Suprapubic skin (tissue), 4 donors: ENCODE data around the gene FOXB2. TPM values are rescaled to one million over a fixed set of nuclear protein-coding genes. Genes with fewer than 3 reads are reported as not detected.

ENCODE experiments used
- DNase-seq, 2 donors: peaks; one replicate each; pipeline ENCODE4 v3.0.0-alpha.2; 2019; ENCODE audit warnings: low spot score in 2 of 2
- H3K27ac ChIP-seq: fragments of 200-600 bp; sonication (generic); one replicate; pipeline ENCODE4 v1.5.1; 2019
- H3K27me3 ChIP-seq: fragments of 200-600 bp; sonication (generic); one replicate; pipeline ENCODE4 v1.5.1; 2019
- H3K36me3 ChIP-seq: fragments of 200-600 bp; sonication (generic); one replicate; pipeline ENCODE4 v1.5.1; 2019
- H3K4me1 ChIP-seq: fragments of 200-600 bp; sonication (generic); one replicate; pipeline ENCODE4 v1.5.1; 2019
- H3K4me3 ChIP-seq: fragments of 200-600 bp; sonication (generic); one replicate; pipeline ENCODE4 v1.5.1; 2019; ENCODE audit warnings: mild to moderate bottlenecking
- H3K9me3 ChIP-seq: fragments of 200-600 bp; sonication (generic); one replicate; pipeline ENCODE4 v1.5.1; 2019
- CTCF ChIP-seq, 2 donors: fragments of 200-600 bp in 1 of 2; fragments of 450-650 bp in 1 of 2; sonication (generic) in 1 of 2; IDR thresholded peaks; one replicate each; pipeline ENCODE4 v1.5.1; 2016 to 2019; ENCODE audit warnings: antibody characterized with exemption in 2 of 2, mild to moderate bottlenecking in 1 of 2, moderate library complexity in 1 of 2
- EP300 ChIP-seq: sonication (generic); formaldehyde crosslinking; IDR thresholded peaks from one replicate; pipeline ENCODE4 v1.6.1; 2017; ENCODE audit warnings: antibody characterized with exemption
- POLR2A ChIP-seq, 2 donors: fragments of 450-650 bp; IDR thresholded peaks; one replicate each; pipeline ENCODE4 v1.6.1; 2017; ENCODE audit warnings: antibody characterized with exemption in 2 of 2, mild to moderate bottlenecking in 2 of 2, moderate library complexity in 2 of 2
- POLR2AphosphoS5 ChIP-seq, 3 donors: sonication (generic); formaldehyde crosslinking; IDR thresholded peaks; one replicate each; pipeline ENCODE4 v1.6.1; 2017; ENCODE audit warnings: antibody characterized with exemption in 3 of 3
- WGBS: methylation state at CpG from one replicate; pipeline ENCODE4 v1.1.5; 2018; 5-methylcytosine and 5-hydroxymethylcytosine counted together
- total RNA-seq, 4 donors: library from RNA; depleted of rRNA; stranded (reverse); fragments of >200 nt; gene quantifications; one replicate each; pipeline ENCODE4 v1.1.0, GENCODE V29; 2016

The FOXB2 gene
- total RNA-seq, 4 donors from 2014 or later = not detected

- Histone ChIP-seq H3K4me3 (no peak overlapping the region), H3K4me1 (peaks cover 23% of the 10 kb centered on the region), H3K9me3 (no peaks in the 10 kb centered on the region), H3K27ac (no peak overlapping the region), H3K36me3 (no peaks in the 10 kb centered on the region), H3K27me3 (peaks cover 97% of the 10 kb centered on the region)
- 49% methylated on average over 21 of the region's 21 CpGs for WGBS
- no peak for DNase-seq
- TF ChIP-seq EP300 (no peak), CTCF (IDR thresholded peaks at IDR 0.05) (no peak), POLR2AphosphoS5 (IDR thresholded peaks at IDR 0.05) (no peak), POLR2A (IDR thresholded peaks at IDR 0.05) (no peak)
Measured at GRCh38 chr9:77013206-77013931, 6.1 kb upstream of the FOXB2 start.

- no peak for DNase-seq
- H3K36me3 ChIP-seq = no peaks in the 10 kb centered on the region
- 20% methylated on average over 45 of the region's 46 CpGs for WGBS
- H3K9me3 ChIP-seq = no peaks in the 10 kb centered on the region
- no peak overlapping the region for H3K27ac ChIP-seq
- H3K27me3 ChIP-seq = peaks cover 97% of the 10 kb centered on the region
- no peak overlapping the region for H3K4me3 ChIP-seq
- H3K4me1 ChIP-seq = peaks cover 30% of the 10 kb centered on the region
- no peak for TF ChIP-seq CTCF (IDR thresholded peaks at IDR 0.05)
- TF ChIP-seq POLR2A (IDR thresholded peaks at IDR 0.05) = no peak
- no peak for TF ChIP-seq POLR2AphosphoS5 (IDR thresholded peaks at IDR 0.05)
Measured at GRCh38 chr9:77013932-77014596, 5.4 kb upstream of the FOXB2 start.

GRCh38 chr9:77014597-77015263 lies 4.7 kb upstream of the FOXB2 start:
- Histone ChIP-seq H3K27ac (no peak overlapping the region), H3K4me1 (peaks cover 37% of the 10 kb centered on the region), H3K36me3 (no peaks in the 10 kb centered on the region), H3K4me3 (no peak overlapping the region), H3K27me3 (peaks cover 99% of the 10 kb centered on the region), H3K9me3 (no peaks in the 10 kb centered on the region)
- no peak for DNase-seq
- whole genome bisulfite sequencing = 12% methylated on average over 35 of the region's 38 CpGs
- no peak for TF ChIP-seq POLR2AphosphoS5 (IDR thresholded peaks at IDR 0.05)
- no peak for TF ChIP-seq EP300
- no peak for TF ChIP-seq CTCF (IDR thresholded peaks at IDR 0.05)
- no peak for TF ChIP-seq POLR2A (IDR thresholded peaks at IDR 0.05)

- Histone ChIP-seq H3K9me3 (no peaks in the 10 kb centered on the region), H3K4me3 (no peak overlapping the region), H3K27ac (no peak overlapping the region), H3K27me3 (peaks cover 100% of the 10 kb centered on the region), H3K4me1 (peaks cover 44% of the 10 kb centered on the region), H3K36me3 (no peaks in the 10 kb centered on the region)
- no peak for DNase-seq
- TF ChIP-seq CTCF (IDR thresholded peaks at IDR 0.05) = no peak
- no peak for TF ChIP-seq POLR2AphosphoS5 (IDR thresholded peaks at IDR 0.05)
- TF ChIP-seq EP300 = no peak
- TF ChIP-seq POLR2A (IDR thresholded peaks at IDR 0.05) = no peak
- 10% methylated on average over 31 of the region's 31 CpGs for WGBS
Measured at GRCh38 chr9:77015327-77016048, 4.0 kb upstream of the FOXB2 start.
